Neural cell (in vitro differentiated cells): ENCODE results near the gene PFDN5. TPM values are rescaled to one million over a fixed set of nuclear protein-coding genes. Genes with fewer than 3 reads are reported as not detected.

Experiments used
- H2AFZ ChIP-seq: fragments of 200-600, 300-800 bp; sonication (generic), shearing (Covaris generic); 2 replicates; pipeline ENCODE4 v1.6.0; 2014; ENCODE audit warnings: low read depth, mild to moderate bottlenecking, antibody characterized with exemption, low read length, moderate library complexity
- H3F3A ChIP-seq: fragments of 200-600 bp; shearing (Covaris generic); 2 replicates; pipeline ENCODE4 v1.6.1; 2016; ENCODE audit warnings: mild to moderate bottlenecking, moderate library complexity, mixed read lengths, antibody characterized with exemption, low read length; ENCODE audit not compliant: insufficient read depth, poor library complexity, severe bottlenecking
- H3K27ac ChIP-seq: fragments of 200-600, 300-800 bp; sonication (generic), shearing (Covaris generic); 2 replicates; pipeline ENCODE4 v1.5.1; 2014; ENCODE audit warnings: mild to moderate bottlenecking, low read length, moderate library complexity
- H3K27me3 ChIP-seq: fragments of 300-800, 200-600 bp; sonication (generic), shearing (Covaris generic); 2 replicates; pipeline ENCODE4 v1.6.0; 2014; ENCODE audit warnings: mild to moderate bottlenecking, low read depth, low read length, moderate library complexity; ENCODE audit not compliant: insufficient read depth
- H3K36me3 ChIP-seq: fragments of 300-800, 200-600 bp; sonication (generic), shearing (Covaris generic); 2 replicates; pipeline ENCODE4 v1.5.1; 2014; ENCODE audit warnings: mild to moderate bottlenecking, antibody characterized with exemption, low read length, moderate library complexity; ENCODE audit not compliant: insufficient read depth
- H3K4me2 ChIP-seq: fragments of 300-800, 200-600 bp; sonication (generic), shearing (Covaris generic); 2 replicates; pipeline ENCODE4 v1.6.0; 2014; ENCODE audit warnings: mild to moderate bottlenecking, low read length
- H3K4me3 ChIP-seq: fragments of 300-800, 200-600 bp; sonication (generic), shearing (Covaris generic); 2 replicates; pipeline ENCODE4 v1.5.1; 2014; ENCODE audit warnings: mild to moderate bottlenecking, low read length, moderate library complexity
- H3K79me2 ChIP-seq: fragments of 200-600 bp; shearing (Covaris generic); replicated peaks from 2 replicates; pipeline ENCODE4 v1.6.0; 2014; ENCODE audit warnings: mild to moderate bottlenecking, low read length, moderate library complexity; ENCODE audit not compliant: insufficient read depth
- H3K9ac ChIP-seq: fragments of 300-800, 200-600 bp; sonication (generic), shearing (Covaris generic); 2 replicates; pipeline ENCODE4 v1.6.1; 2016; ENCODE audit warnings: mild to moderate bottlenecking, low read length, mixed read lengths
- H3K9me2 ChIP-seq: fragments of 200-600 bp; shearing (Covaris generic); 2 replicates; pipeline ENCODE4 v1.6.1; 2016; ENCODE audit warnings: mild to moderate bottlenecking, low read length, mixed read lengths; ENCODE audit not compliant: insufficient read depth
- H3K9me3 ChIP-seq: fragments of 200-600, 300-800 bp; sonication (generic), shearing (Covaris generic); 2 replicates; pipeline ENCODE4 v1.6.1; 2016; ENCODE audit warnings: mild to moderate bottlenecking, mixed run types, low read length, moderate library complexity, mixed read lengths
- H4K20me1 ChIP-seq: fragments of 200-600 bp; shearing (Covaris generic); 2 replicates; pipeline ENCODE4 v1.6.1; 2016; ENCODE audit warnings: mild to moderate bottlenecking, mixed run types; ENCODE audit not compliant: insufficient read depth
- EP300 ChIP-seq: fragments of 450-650 bp; conservative IDR thresholded peaks from 2 replicates; pipeline ENCODE4 v1.6.1; 2014; ENCODE audit warnings: antibody characterized with exemption, mild to moderate bottlenecking, moderate library complexity; ENCODE audit not compliant: poor library complexity, severe bottlenecking
- EZH2 ChIP-seq: fragments of 200-600, 300-800 bp; shearing (Covaris generic), sonication (generic); IDR thresholded peaks from 2 replicates; pipeline ENCODE4 v1.6.1; 2014; ENCODE audit warnings: antibody characterized with exemption, low read length, borderline replicate concordance, mild to moderate bottlenecking; ENCODE audit not compliant: insufficient read depth, poor library complexity, severe bottlenecking
- MXI1 ChIP-seq: fragments of 450-650 bp; conservative IDR thresholded peaks from 2 replicates; pipeline ENCODE4 v1.6.1; 2014; ENCODE audit warnings: antibody characterized with exemption, mild to moderate bottlenecking; ENCODE audit not compliant: poor library complexity, severe bottlenecking
- POLR2AphosphoS5 ChIP-seq: IDR thresholded peaks from 2 replicates; pipeline ENCODE4 v1.6.1; 2012
- RAD21 ChIP-seq: fragments of 450-650 bp; conservative IDR thresholded peaks from 2 replicates; pipeline ENCODE4 v1.6.1; 2014; ENCODE audit warnings: antibody characterized with exemption, mild to moderate bottlenecking, moderate library complexity
- SMC3 ChIP-seq: fragments of 450-650 bp; conservative IDR thresholded peaks from 2 replicates; pipeline ENCODE4 v1.6.1; 2014; ENCODE audit warnings: antibody characterized with exemption, mild to moderate bottlenecking, moderate library complexity; ENCODE audit not compliant: poor library complexity
- TAF1 ChIP-seq: IDR thresholded peaks from 2 replicates; pipeline ENCODE4 v1.6.1; 2012; ENCODE audit warnings: low read depth
- polyA plus RNA-seq: library from polyadenylated mRNA; depleted of rRNA; stranded (reverse); fragments of >200 nt; gene quantifications from 2 replicates; pipeline ENCODE4 v1.2.3, GENCODE V29; 2014
- TF ChIP-seq, protein P1 (sequence below): fragments of 450-650 bp; IDR thresholded peaks from 2 replicates; pipeline ENCODE4 v1.5.1; 2014; ENCODE audit warnings: antibody characterized with exemption, mild to moderate bottlenecking, moderate library complexity; ENCODE audit not compliant: poor library complexity, severe bottlenecking
- TF ChIP-seq, protein P2 (sequence below): IDR thresholded peaks from 2 replicates; pipeline ENCODE4 v1.6.1; 2012; ENCODE audit warnings: borderline replicate concordance

Gene PFDN5
- polyA plus RNA-seq, 1 donor from 2014 or later = 1,383 TPM

DNA sequence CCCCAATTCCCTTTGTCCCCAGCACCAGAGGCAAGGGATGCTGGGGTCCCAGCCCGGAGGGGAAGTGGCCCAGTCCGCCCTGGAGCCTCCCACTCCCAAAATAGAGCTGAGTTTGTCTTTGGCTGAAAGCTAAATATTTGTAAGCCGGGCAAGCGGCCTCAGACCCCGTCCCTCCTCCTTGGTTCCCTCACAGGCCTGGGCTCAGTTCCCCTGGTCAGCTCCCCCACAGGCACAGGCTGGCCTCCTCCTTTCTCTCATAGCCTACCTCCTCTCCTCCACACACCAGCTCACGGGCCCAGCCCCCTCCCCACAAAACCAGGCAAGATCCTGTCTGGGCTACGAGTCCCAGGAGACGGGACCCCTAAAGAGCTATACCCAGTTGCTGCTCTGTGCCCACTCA lies 39.5 kb downstream of the PFDN5 start:
- Histone ChIP-seq H2AFZ (no peak overlapping the region), H3K4me2 (no peak overlapping the region), H3K36me3 (no peaks in the 10 kb centered on the region), H3K4me3 (no peak overlapping the region), H3K9ac (no peak overlapping the region), H3K79me2 (no peaks in the 10 kb centered on the region), H3K9me2 (no peaks in the 10 kb centered on the region), H3K27me3 (no peaks in the 10 kb centered on the region), H3K27ac (no peak overlapping the region), H3K9me3 (no peaks in the 10 kb centered on the region), H3F3A (no peaks in the 10 kb centered on the region), H4K20me1 (no peaks in the 10 kb centered on the region)
- TF ChIP-seq EP300 (no peak), MXI1 (no peak)
- TF ChIP-seq, protein P1, sequence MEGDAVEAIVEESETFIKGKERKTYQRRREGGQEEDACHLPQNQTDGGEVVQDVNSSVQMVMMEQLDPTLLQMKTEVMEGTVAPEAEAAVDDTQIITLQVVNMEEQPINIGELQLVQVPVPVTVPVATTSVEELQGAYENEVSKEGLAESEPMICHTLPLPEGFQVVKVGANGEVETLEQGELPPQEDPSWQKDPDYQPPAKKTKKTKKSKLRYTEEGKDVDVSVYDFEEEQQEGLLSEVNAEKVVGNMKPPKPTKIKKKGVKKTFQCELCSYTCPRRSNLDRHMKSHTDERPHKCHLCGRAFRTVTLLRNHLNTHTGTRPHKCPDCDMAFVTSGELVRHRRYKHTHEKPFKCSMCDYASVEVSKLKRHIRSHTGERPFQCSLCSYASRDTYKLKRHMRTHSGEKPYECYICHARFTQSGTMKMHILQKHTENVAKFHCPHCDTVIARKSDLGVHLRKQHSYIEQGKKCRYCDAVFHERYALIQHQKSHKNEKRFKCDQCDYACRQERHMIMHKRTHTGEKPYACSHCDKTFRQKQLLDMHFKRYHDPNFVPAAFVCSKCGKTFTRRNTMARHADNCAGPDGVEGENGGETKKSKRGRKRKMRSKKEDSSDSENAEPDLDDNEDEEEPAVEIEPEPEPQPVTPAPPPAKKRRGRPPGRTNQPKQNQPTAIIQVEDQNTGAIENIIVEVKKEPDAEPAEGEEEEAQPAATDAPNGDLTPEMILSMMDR = no peak

DNA sequence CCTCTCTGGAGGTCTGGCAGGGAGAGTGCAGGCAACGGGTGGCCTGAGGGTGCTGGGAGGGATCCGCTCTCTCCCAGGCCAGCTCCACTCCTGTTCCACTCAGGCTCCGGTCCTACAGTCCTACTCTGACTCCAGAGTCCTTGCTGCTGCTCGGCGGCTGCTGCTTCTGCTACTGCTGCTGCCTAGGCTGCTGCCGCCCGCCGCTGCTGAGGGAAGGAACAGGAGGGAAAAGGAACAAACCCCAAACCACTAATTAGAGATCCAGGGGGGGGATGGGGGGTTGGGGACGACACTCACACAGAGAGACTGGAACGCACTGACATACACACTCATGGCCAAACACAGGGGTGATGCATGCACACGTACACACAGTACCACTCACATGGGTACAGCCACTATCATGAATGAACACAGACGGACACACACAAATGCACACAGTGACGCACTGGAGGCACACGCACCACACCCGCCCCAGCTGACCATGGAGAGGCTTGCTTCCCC lies 40.9 kb downstream of the PFDN5 start, which contains the start of gene SP7:
SP7 (minus strand) TSS at position 174 of the 501 bp plus-strand sequence. CDS start 708 bp downstream, outside the sequence.
- H3K27ac ChIP-seq = no peak within 1 kb of the TSS
- no peak within 1 kb of the TSS for H3K4me3 ChIP-seq
- no peak within 1 kb of the TSS for H3K4me2 ChIP-seq
- no peaks in the 10 kb centered on the region for H3K27me3 ChIP-seq
- H2AFZ ChIP-seq = no peak within 1 kb of the TSS
- H4K20me1 ChIP-seq = no peaks in the 10 kb centered on the region
- no peak within 1 kb of the TSS for H3K9ac ChIP-seq
- TF ChIP-seq POLR2AphosphoS5 (no peak), EP300 (no peak), TAF1 (no peak), RAD21 (no peak), EZH2 (no peak), SMC3 (no peak)
- no peaks in the 10 kb centered on the region for H3K9me3 ChIP-seq
- no peaks in the 10 kb centered on the region for H3F3A ChIP-seq
- no peaks in the 10 kb centered on the region for H3K9me2 ChIP-seq
- no peaks in the 10 kb centered on the region for H3K36me3 ChIP-seq
- H3K79me2 ChIP-seq = no peaks in the 10 kb centered on the region

DNA sequence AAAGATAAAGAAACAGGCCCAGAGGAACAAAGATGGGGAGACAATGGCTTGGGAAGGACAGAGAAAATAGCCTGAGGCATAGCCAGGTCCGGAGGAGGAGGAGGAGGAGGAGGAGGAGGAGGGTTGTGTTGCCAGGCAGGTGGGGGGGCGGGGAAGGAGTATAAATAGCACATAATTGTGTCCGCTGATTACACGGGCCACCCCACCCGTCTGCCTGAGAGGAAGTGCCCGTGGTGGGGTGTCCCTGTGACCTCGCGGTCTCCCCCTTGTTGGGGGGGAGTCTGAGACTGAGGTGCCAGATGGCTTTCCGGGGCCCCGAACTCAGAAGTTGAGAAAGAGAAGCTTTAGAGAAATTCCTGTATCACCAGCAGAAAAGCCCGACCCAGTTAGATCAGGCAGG lies 42.7 kb downstream of the PFDN5 start:
- H3F3A ChIP-seq = no peaks in the 10 kb centered on the region
- H3K4me2 ChIP-seq = no peak overlapping the region
- no peak overlapping the region for H2AFZ ChIP-seq
- no peak overlapping the region for H3K9ac ChIP-seq
- no peaks in the 10 kb centered on the region for H3K79me2 ChIP-seq
- no peaks in the 10 kb centered on the region for H3K9me3 ChIP-seq
- no peaks in the 10 kb centered on the region for H4K20me1 ChIP-seq
- no peak overlapping the region for H3K4me3 ChIP-seq
- H3K9me2 ChIP-seq = no peaks in the 10 kb centered on the region
- no peaks in the 10 kb centered on the region for H3K36me3 ChIP-seq
- H3K27ac ChIP-seq = no peak overlapping the region
- TF ChIP-seq RAD21 (no peak), SMC3 (no peak), EP300 (no peak), EZH2 (no peak), TAF1 (no peak), MXI1 (no peak), POLR2AphosphoS5 (no peak)
- TF ChIP-seq, protein P2, sequence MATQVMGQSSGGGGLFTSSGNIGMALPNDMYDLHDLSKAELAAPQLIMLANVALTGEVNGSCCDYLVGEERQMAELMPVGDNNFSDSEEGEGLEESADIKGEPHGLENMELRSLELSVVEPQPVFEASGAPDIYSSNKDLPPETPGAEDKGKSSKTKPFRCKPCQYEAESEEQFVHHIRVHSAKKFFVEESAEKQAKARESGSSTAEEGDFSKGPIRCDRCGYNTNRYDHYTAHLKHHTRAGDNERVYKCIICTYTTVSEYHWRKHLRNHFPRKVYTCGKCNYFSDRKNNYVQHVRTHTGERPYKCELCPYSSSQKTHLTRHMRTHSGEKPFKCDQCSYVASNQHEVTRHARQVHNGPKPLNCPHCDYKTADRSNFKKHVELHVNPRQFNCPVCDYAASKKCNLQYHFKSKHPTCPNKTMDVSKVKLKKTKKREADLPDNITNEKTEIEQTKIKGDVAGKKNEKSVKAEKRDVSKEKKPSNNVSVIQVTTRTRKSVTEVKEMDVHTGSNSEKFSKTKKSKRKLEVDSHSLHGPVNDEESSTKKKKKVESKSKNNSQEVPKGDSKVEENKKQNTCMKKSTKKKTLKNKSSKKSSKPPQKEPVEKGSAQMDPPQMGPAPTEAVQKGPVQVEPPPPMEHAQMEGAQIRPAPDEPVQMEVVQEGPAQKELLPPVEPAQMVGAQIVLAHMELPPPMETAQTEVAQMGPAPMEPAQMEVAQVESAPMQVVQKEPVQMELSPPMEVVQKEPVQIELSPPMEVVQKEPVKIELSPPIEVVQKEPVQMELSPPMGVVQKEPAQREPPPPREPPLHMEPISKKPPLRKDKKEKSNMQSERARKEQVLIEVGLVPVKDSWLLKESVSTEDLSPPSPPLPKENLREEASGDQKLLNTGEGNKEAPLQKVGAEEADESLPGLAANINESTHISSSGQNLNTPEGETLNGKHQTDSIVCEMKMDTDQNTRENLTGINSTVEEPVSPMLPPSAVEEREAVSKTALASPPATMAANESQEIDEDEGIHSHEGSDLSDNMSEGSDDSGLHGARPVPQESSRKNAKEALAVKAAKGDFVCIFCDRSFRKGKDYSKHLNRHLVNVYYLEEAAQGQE = no peak
- TF ChIP-seq, protein P1 = no peak
- H3K27me3 ChIP-seq = no peaks in the 10 kb centered on the region
